ENCODE measurements around the gene ZBTB1.
A peak's percentile ranks its signal among the peaks of the same experiment; 100 is the strongest.
"Not testable (repeated sequence)": the region's sequence is repeated elsewhere in the genome, so short reads cannot be mapped to it uniquely, and the experiment has no call there.

The ZBTB1 gene

DNA sequence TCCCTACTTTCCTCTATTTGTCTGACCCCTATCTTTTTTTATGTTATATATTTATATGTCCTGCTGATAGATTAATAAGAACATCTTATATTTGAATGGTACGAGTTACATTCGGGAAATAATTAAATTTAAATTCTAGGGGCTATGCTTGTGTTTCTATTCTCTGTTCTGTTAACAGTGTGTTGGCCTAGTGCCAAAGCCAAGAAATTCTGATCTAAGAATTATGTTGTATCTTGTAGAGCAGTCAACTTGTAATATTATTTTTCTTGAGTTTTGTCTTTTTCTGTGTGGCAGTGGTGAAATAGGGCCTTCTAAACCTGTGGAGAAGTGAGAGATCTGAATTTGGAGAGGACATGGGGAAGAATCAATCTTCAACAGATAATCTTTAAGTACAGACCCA is 27.0 kb downstream of the ZBTB1 start:
- no peak for DNase-seq (ENCODE audit: low spot score)

DNA sequence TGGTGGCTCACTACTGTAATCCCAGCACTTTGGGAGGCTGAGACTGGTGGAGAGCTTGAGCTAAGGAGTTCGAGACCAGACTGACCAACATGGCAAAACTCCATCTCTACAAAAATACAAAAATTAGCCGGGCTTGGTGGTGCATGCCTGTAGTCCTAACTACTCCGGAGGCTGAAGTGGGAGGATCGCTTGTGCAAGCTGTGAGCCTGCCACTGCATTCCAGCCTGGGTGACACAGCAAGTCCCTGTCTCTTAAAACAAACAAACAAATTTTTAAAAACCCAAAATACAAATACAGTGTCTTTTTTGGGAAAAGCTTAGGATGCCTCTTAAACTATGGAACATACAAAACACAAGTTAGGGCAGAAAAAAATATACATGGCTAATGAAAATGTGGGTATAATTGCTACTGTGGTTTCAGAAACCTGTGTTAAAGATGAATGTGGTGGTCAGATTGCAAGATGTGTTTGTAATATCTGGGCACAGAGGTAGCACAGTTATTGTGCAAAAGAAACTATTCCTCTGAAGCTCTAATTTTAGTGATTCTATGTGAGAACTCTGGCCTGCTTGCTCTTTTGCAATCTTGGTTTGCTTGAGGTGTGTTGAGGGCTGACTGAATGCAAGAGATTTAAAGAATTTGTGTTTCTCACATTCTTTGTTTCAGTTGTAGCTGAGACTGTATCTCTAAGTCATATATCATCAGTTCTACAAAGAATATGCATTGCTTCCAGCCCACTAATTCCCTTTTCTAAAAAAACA is 32.1 kb downstream of the ZBTB1 start:
- DNase-seq (ENCODE audit: low spot score): no peak

DNA sequence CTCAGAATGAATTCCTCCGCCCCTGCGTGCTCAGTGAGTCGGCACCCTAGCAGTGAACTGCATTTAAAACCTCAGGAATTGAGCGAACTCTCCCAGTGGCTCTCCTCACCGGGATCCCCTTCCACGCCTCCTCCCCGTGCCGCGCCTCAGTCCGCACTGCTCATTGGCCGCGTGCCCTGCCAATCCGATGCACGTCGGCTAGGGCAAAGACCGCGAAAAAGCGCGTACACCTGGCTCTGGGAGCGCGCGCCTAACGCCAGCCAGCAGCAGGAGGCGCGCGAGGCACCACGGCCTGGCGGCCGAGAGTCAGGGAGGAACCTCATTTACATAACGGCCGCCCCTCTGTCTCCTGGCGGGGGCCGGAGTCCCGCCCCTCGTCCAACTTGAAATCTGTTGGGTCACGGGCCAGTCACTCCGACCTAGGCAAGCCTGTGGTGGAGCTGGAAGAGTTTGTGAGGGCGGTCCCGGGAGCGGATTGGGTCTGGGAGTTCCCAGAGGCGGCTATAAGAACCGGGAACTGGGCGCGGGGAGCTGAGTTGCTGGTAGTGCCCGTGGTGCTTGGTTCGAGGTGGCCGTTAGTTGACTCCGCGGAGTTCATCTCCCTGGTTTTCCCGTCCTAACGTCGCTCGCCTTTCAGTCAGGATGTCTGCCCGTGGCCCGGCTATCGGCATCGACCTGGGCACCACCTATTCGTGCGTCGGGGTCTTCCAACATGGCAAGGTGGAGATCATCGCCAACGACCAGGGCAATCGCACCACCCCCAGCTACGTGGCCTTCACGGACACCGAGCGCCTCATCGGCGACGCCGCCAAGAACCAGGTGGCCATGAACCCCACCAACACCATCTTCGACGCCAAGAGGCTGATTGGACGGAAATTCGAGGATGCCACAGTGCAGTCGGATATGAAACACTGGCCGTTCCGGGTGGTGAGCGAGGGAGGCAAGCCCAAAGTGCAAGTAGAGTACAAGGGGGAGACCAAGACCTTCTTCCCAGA is 35.9 kb downstream of the ZBTB1 start, which contains the start of gene HSPA2:
Gene HSPA2 (plus strand): TSS at position 534 of the 995 bp plus-strand sequence. CDS start 109 bp downstream, at position 643.
- peak; percentile 99 for DNase-seq (ENCODE audit: low spot score)

DNA sequence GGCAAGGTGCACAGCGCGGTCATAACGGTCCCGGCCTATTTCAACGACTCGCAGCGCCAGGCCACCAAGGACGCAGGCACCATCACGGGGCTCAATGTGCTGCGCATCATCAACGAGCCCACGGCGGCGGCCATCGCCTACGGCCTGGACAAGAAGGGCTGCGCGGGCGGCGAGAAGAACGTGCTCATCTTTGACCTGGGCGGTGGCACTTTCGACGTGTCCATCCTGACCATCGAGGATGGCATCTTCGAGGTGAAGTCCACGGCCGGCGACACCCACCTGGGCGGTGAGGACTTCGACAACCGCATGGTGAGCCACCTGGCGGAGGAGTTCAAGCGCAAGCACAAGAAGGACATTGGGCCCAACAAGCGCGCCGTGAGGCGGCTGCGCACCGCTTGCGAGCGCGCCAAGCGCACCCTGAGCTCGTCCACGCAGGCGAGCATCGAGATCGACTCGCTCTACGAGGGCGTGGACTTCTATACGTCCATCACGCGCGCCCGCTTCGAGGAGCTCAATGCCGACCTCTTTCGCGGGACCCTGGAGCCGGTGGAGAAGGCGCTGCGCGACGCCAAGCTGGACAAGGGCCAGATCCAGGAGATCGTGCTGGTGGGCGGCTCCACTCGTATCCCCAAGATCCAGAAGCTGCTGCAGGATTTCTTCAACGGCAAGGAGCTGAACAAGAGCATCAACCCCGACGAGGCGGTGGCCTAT is 36.8 kb downstream of the ZBTB1 start:
- DNase-seq (ENCODE audit: low spot score): no peak

DNA sequence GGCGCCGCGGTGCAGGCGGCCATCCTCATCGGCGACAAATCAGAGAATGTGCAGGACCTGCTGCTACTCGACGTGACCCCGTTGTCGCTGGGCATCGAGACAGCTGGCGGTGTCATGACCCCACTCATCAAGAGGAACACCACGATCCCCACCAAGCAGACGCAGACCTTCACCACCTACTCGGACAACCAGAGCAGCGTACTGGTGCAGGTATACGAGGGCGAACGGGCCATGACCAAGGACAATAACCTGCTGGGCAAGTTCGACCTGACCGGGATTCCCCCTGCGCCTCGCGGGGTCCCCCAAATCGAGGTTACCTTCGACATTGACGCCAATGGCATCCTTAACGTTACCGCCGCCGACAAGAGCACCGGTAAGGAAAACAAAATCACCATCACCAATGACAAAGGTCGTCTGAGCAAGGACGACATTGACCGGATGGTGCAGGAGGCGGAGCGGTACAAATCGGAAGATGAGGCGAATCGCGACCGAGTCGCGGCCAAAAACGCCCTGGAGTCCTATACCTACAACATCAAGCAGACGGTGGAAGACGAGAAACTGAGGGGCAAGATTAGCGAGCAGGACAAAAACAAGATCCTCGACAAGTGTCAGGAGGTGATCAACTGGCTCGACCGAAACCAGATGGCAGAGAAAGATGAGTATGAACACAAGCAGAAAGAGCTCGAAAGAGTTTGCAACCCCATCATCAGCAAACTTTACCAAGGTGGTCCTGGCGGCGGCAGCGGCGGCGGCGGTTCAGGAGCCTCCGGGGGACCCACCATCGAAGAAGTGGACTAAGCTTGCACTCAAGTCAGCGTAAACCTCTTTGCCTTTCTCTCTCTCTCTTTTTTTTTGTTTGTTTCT is 37.6 kb downstream of the ZBTB1 start:
- no peak for DNase-seq (ENCODE audit: low spot score)

DNA sequence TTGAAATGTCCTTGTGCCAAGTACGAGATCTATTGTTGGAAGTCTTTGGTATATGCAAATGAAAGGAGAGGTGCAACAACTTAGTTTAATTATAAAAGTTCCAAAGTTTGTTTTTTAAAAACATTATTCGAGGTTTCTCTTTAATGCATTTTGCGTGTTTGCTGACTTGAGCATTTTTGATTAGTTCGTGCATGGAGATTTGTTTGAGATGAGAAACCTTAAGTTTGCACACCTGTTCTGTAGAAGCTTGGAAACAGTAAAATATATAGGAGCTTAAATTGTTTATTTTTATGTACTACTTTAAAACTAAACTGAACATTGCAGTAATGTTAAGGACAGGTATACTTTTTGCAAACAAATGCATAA is 38.2 kb downstream of the ZBTB1 start:
- no peak for DNase-seq (ENCODE audit: low spot score)

DNA sequence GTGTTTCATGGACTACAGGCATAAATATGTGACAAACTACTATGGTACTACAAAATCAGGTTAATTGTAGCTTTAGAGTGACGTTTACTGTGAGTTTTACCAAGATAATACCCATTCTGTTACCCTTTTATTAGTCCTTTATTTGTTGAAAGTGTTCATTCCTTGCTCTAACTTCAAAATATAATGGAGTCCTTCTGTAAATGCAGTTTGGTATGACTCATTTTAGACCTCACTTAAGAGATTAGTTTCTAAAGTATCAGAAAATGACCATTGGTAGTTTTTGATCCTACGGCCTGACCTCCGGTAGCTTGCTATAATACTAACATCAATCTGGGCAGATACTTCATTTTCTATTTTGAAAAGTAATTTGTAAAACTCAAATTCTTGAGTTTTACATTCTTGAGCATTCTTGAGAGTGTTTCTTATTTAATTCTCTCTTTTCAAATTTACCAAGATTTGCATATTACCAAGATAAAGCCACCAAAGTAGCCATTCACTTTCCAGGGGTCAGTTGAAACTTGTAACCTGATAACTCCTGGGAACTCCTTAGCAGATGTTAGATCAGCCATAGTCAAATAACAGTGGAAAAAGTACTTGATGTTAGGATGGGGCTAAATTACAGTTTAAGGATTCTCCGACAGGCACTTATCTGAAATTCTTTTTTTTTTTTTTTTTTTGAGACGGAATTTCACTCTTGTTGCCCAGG is 40.2 kb downstream of the ZBTB1 start:
- DNase-seq (ENCODE audit: low spot score): no peak

DNA sequence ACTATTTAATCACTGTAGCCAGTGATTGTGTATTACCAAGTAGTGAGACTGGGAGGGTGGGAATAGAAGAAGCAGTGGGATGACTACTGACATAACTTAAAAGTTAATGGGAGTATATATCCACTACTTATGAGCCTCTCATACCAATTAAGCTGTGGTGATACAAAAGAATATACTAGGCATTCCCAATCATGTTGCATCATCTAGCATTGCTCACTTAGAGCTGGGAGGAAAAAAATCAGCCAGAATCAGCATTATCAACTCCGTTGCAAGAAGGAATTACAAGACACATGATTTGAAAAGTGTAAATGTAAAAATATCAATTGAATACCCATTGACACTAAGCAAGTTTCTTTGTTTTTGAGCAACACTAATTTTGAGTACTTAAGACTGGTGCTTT is 44.4 kb downstream of the ZBTB1 start:
- no peak for DNase-seq (ENCODE audit: low spot score)

DNA sequence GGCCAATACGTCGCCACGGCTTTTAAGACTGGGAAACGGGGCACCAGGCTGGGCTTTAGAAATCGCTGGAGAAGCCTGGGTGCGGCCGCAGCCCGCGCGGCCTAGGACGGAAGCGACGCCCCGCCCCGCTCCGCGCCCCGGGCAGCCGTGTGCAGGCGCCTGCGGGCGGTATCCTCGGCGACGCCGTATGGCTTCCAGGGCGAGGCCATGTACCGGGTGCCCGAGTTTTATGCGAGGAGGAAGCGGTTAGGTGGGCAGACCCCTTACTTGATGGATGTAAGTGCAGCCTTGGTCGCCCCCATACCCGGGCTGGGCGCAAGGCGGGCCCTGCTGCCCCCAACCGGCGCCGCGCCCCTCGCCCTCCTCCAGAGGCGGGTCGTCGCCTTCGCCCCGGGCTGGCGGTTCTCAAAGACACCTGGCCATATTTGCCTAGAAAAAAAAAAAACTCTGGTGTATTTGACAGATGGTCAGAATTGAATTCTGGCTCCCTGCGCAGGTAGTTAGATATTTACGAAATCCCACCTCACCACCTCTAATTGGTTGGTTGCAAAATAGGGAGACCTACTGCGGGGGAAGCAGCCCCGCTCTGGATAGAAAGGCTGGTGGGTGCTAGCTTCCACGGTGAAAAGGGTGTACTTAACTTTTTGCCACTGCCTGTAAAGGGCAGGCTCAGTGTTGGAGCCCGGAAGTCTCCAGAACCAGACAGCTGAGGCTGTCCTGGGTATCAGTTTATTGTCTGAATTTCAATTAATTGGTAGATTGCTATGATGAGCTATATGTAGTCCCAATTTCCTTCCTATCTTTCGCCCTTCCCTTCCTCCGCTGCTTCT is 45.4 kb downstream of the ZBTB1 start, which contains the start of gene PPP1R36:
Gene PPP1R36 (plus strand): TSS at position 171 of the 830 bp plus-strand sequence. CDS start 37 bp downstream, at position 208.
- no peak for DNase-seq (ENCODE audit: low spot score)

DNA sequence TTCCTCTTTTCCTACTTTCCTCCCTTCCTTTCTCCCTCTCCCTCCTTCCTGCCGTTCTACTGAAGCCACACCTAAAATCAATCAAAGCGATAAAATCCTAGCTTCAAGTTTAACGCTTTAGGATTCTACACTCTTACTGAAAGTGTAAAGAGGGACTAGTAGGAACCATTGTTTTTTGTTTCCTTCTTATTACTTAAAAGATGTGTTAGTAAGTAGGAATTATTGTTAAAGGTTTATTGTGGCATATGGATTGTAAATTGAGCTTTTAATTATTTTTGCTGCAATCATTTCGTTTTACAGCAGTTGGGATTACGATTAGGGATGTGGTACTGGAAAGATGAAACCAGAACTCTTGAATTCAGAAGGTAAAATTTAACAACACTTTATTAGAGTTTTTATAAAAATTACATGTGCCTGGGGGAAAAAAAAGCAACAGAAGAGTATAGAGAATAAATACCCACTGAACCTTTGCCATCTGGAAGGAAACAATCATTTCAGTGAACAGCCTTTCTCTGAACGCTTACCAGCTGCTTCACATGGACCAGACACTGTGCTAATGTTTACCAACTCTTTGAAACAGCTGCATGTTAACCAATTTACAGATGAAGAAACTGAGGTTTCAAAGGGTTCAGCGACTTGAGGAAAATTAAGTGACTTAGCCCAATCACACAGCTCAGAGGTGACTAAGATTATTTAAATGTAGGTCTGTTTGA is 46.2 kb downstream of the ZBTB1 start:
- DNase-seq (ENCODE audit: low spot score): no peak

DNA sequence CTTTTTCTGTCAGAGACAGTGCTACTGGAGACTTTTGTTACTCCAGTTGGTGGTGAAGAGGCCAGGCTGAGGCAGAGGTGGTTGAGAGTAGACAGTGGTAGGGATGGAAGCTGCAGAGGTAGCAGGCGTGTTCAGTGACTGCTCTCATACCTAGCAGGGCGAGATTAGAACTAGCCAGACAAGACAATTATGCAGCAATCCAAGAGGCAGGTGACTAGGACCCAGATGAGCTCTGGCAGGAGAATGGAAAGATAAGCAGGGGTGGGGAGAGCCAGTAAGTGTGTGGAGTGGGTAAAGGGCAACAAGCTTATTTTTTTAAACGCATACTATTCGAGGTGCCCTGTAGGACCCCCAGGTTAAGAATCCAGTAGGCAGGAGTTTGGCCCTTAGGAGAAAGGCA is 50.0 kb downstream of the ZBTB1 start:
- DNase-seq (ENCODE audit: low spot score): no peak

DNA sequence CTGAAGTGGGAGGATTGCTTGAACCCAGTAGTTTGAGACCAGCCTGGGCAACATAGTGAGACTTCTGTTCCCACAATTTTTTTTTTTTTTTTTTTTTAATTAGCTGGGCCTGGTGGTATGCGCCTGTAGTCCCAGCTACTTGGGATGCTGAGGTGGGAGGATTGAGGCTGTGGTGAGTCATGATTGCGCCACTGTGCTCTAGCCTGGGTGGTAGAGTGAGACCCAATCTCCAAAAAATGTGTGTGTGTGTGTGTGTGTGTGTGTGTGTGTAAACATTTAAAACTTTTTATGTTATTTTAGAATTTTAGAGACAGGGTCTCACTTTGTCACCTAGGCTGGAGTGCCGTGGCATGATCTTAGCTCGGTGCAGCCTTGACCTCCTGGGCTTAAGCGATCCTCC is 52.0 kb downstream of the ZBTB1 start:
- DNase-seq (ENCODE audit: low spot score): no peak

DNA sequence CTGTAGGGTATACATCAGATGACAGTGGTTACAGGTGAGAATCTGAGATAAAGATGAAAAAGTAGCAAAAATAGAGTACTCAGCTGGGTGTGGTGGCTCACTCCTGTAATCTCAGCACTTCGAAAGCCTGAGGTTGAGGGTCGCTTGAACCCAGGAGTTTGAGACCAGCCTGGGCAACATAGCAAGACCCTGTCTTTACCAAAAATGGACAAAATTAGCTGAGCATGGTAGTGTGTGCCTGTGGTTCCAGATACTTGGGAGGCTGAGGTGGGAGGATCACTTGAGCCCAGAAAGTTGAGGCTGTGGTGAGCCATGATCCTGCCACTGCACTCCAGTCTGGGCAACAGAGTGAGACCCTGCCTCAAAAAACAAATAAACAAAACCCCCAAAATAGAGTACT is 53.6 kb downstream of the ZBTB1 start:
- not testable (repeated sequence) for DNase-seq (ENCODE audit: low spot score)

DNA sequence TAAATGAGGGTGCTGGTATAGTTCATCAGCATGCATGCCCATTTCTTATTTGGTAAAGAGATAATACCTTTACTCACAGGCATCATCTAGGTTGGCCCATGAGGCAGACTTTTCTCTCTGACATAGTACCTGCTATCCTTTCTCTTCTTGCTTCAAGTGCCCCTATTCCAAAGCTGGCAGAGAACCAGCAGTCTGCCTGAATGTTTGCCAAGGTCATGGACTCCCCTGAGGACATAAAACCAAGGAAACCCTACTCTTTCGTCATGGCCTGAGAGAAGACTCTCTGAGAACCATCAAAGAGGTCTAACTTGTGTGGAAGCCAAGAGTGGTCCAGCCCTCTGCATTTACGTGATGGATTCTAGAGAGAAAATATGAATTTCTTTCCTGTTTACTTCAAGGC is 57.1 kb downstream of the ZBTB1 start:
- DNase-seq (ENCODE audit: low spot score): no peak

DNA sequence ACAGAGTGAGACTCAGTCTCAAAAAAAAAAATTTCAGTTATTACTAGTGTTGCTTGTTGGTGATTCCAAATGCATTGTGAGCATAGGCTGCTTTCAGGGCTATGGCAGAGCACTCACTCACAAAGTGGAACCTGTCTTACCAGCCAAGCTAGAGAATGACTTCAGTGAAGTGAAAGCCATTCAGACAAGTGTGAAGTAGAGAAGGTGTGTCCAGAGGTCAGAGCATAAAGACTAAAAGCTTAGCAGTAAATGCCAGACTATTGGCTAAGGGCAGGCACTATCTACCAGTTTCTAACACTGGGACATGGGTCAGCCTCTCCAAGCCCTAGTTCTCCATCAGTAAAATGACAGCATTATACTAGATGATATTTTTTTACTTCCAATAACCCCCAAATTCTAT is 57.9 kb downstream of the ZBTB1 start:
- no peak for DNase-seq (ENCODE audit: low spot score)

DNA sequence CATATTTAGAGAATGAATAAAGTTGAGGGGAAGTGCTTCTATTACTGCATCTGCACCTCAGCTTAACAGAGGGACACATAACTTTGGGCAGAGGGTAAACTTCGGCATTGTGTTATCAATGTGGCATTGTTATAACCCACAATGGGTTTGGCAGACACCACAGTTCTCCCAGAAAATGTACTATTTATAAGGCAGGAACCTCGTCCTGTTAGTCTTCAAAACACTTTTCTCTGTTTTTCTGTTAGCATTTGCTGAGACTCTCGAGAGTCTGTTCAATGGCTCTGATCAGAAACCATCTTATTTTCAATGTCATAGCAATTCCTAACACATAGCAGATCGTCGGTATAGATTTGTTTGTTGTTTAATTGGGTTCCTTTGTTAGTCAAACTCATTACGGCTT is 59.1 kb downstream of the ZBTB1 start:
- DNase-seq (ENCODE audit: low spot score): no peak

DNA sequence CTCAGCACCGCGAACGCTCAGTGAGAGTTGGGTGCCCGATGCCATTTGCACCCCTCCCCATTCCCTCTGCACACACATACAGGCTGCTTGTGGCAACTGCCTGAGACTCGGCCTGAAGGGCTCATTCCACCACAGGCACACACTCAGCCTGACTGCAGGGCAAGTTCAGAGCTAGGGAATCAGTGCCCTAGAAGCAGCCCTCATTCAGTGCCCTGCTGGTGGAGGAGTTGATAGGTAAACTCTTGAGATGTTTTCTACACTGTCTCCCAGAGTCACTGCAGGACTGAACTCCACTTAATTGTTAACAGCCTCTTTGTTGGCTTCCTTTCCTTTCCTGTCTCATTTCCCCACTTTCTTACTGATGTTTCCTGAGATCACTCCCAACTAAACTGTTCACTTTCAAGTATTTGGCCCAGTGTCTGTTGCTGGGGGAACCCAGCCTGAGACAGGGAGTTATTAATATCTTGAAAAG is 62.1 kb downstream of the ZBTB1 start:
- no peak for DNase-seq (ENCODE audit: low spot score)

DNA sequence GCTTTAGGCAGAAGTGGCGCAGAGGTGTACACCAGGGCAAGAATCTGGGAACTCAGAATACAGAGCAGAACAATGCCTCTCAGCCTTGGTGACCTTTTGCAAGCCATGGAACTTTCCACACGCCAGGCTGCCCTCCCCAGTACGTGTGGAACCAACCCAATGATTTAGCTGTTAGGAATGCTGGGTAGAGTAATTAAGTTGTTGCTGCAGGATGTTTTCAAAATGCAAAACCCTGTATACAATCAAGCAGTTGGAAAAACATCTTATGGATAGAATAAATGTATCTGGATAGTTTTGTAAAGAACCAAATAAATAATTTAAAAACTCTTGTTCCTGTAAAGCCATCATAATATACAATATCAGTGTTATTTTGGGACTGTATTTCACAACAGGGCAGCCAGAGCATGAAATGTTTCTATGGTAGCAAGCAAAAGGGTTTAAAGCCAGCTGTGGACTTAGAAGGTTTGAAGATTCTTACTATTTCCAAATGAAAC is 64.6 kb downstream of the ZBTB1 start:
- DNase-seq (ENCODE audit: low spot score): no peak

DNA sequence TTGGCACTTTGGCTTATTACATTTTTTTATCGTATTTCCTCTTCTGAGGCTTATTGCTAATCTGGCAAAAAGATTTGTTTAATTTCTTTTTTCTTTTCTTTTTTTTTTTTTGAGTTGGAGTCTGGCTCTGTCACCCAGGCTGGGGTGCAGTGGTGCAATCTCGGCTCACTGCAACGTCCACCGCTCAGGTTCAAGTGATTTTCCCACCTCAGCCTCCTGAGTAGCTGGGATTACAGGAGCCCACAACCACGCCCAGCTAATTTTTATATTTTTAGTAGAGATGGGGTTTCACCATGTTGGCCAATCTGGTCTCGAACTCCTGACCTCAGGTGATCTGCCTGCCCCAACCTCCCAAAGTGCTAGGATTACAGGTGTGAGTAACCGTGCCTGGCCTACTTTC is 65.1 kb downstream of the ZBTB1 start:
- not testable (repeated sequence) for DNase-seq (ENCODE audit: low spot score)

Data from HuH-7 (cell line).